Activated CD4-positive, alpha-beta T cell treated with anti-CD3 and anti-CD28 coated beads, Interleukin-2, amount 50 U/mL, for 1 hour (primary cell): ENCODE measurements around the gene RAX.
"Not testable (repeated sequence)": the region's sequence is repeated elsewhere in the genome, so short reads cannot be mapped to it uniquely, and the experiment has no call there.

Experiments
- DNase-seq: peaks from one replicate; pipeline ENCODE4 v3.0.0-alpha.2; 2020

The RAX gene

GRCh38 chr18:59272221-59272888 is 899 bp downstream of the RAX start:
- DNase-seq: no peak

GRCh38 chr18:59271606-59272220 is 1.5 kb downstream of the RAX start:
- DNase-seq: no peak

GRCh38 chr18:59270689-59271257 is 2.5 kb downstream of the RAX start:
- no peak for DNase-seq

- no peak for DNase-seq
Measured at GRCh38 chr18:59269563-59270119, 3.6 kb downstream of the RAX start.

GRCh38 chr18:59268721-59269562 is 4.3 kb downstream of the RAX start:
- no peak for DNase-seq

GRCh38 chr18:59268127-59268720 is 5.0 kb downstream of the RAX start:
- no peak for DNase-seq

GRCh38 chr18:59267503-59268126 is 5.6 kb downstream of the RAX start:
- DNase-seq: no peak

- no peak for DNase-seq
Measured at GRCh38 chr18:59266886-59267502, 6.3 kb downstream of the RAX start.

GRCh38 chr18:59266459-59266858 is 6.8 kb downstream of the RAX start:
- no peak for DNase-seq

GRCh38 chr18:59265974-59266369 is 7.3 kb downstream of the RAX start:
- no peak for DNase-seq

- no peak for DNase-seq
Measured at GRCh38 chr18:59265246-59265973, 7.8 kb downstream of the RAX start.

- no peak for DNase-seq
Measured at GRCh38 chr18:59264651-59265245, 8.5 kb downstream of the RAX start.

GRCh38 chr18:59264121-59264571 is 9.1 kb downstream of the RAX start:
- no peak for DNase-seq

GRCh38 chr18:59263661-59264060 is 9.6 kb downstream of the RAX start:
- no peak for DNase-seq

GRCh38 chr18:59262243-59262642 is 11.0 kb downstream of the RAX start:
- DNase-seq: not testable (repeated sequence)

- DNase-seq: not testable (repeated sequence)
Measured at GRCh38 chr18:59261842-59262241, 11.4 kb downstream of the RAX start.

- DNase-seq: not testable (repeated sequence)
Measured at GRCh38 chr18:59255491-59255890, 17.8 kb downstream of the RAX start.

- no peak for DNase-seq
Measured at GRCh38 chr18:59249199-59249774, 24.0 kb downstream of the RAX start.

GRCh38 chr18:59246796-59247195 is 26.5 kb downstream of the RAX start:
- DNase-seq: no peak

- no peak for DNase-seq
Measured at GRCh38 chr18:59242906-59243305, 30.3 kb downstream of the RAX start.
